ENCODE measurements around the gene RNF38. TPM values are rescaled to one million over a fixed set of nuclear protein-coding genes. Genes with fewer than 3 reads are reported as not detected.

The RNF38 gene
- total RNA-seq, 4 donors from 2014 or later, result 40.7 to 63.1 (median 49.1) TPM

GRCh38 chr9:36358486-36358885, 41.6 kb downstream of the RNF38 start:
- no peak overlapping the region for H3K4me3 ChIP-seq
- intact Hi-C loops (cut with DNase I), result no loop called here
- H3K4me1 ChIP-seq, result no peaks in the 10 kb centered on the region
- DNase-seq (ENCODE audit: extremely low spot score), result no peak
- no peaks in the 10 kb centered on the region for H3K9me3 ChIP-seq
- H3K27ac ChIP-seq (replicated peaks in 1 of 4), result no peak overlapping the region
- peaks cover 7 to 58% (median 32%) of the 10 kb centered on the region in 4 donors for H3K36me3 ChIP-seq
- WGBS, result 86% methylated on average over 5 of the region's 5 CpGs
- H3K27me3 ChIP-seq, result no peaks in the 10 kb centered on the region
- no peak for TF ChIP-seq POLR2AphosphoS5 (IDR thresholded peaks at IDR 0.05)

DNA sequence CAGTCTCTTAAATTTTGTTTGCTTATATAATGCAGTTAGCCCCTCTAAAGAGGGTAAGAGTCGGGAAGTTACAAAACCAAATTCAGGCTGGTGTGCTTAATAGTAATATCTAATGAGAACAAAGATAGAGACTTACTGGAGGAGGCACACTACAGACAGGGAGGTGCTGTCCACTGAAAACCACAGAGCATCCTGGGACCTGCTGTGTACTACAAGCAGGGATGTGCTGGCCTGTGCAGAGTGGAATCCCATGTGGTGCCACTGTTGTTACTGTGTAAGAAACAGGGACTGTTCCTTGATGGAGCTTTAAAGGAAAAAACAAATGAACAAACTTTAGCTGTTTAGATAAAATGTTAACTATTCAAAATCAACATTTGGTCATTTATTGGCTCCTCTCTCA, 42.4 kb downstream of the RNF38 start:
- 88% methylated on average over 1 of the region's 1 CpG for WGBS
- Histone ChIP-seq H3K4me3 (no peak overlapping the region), H3K36me3 (peaks cover 7 to 64% (median 33%) of the 10 kb centered on the region in 4 donors), H3K27me3 (no peaks in the 10 kb centered on the region), H3K9me3 (no peaks in the 10 kb centered on the region), H3K27ac (replicated peaks in 1 of 4) (no peak overlapping the region), H3K4me1 (no peaks in the 10 kb centered on the region)
- no peak for DNase-seq (ENCODE audit: extremely low spot score)
- intact Hi-C loops (cut with DNase I), result no loop called here
- TF ChIP-seq POLR2A (IDR thresholded peaks at IDR 0.05; ENCODE audit: low read depth), result no peak
- no peak for TF ChIP-seq EP300 (IDR thresholded peaks at IDR 0.05)
- no peak for TF ChIP-seq POLR2AphosphoS5 (IDR thresholded peaks at IDR 0.05)
- TF ChIP-seq, protein P1, sequence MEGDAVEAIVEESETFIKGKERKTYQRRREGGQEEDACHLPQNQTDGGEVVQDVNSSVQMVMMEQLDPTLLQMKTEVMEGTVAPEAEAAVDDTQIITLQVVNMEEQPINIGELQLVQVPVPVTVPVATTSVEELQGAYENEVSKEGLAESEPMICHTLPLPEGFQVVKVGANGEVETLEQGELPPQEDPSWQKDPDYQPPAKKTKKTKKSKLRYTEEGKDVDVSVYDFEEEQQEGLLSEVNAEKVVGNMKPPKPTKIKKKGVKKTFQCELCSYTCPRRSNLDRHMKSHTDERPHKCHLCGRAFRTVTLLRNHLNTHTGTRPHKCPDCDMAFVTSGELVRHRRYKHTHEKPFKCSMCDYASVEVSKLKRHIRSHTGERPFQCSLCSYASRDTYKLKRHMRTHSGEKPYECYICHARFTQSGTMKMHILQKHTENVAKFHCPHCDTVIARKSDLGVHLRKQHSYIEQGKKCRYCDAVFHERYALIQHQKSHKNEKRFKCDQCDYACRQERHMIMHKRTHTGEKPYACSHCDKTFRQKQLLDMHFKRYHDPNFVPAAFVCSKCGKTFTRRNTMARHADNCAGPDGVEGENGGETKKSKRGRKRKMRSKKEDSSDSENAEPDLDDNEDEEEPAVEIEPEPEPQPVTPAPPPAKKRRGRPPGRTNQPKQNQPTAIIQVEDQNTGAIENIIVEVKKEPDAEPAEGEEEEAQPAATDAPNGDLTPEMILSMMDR (IDR thresholded peaks at IDR 0.05), result no peak

DNA sequence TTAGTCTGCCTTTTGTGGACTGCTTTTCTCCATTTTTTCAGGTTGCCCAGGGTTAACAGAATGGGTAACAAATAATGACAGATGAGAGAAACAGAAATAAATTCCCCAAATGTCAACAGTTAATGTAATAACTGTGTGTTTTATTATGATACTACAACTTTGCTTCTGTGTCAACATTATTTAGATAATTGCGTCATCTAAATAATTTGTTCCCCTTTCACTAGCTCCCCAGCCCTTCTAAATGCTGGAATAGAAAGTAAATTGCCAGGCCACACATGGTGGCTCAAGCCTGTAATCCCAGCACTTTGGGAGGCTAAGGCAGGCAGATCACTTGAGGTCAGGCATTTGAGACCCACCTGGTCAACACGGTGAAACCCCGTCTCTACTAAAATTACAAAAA, 53.5 kb downstream of the RNF38 start:
- 92% methylated on average over 3 of the region's 3 CpGs for WGBS

DNA sequence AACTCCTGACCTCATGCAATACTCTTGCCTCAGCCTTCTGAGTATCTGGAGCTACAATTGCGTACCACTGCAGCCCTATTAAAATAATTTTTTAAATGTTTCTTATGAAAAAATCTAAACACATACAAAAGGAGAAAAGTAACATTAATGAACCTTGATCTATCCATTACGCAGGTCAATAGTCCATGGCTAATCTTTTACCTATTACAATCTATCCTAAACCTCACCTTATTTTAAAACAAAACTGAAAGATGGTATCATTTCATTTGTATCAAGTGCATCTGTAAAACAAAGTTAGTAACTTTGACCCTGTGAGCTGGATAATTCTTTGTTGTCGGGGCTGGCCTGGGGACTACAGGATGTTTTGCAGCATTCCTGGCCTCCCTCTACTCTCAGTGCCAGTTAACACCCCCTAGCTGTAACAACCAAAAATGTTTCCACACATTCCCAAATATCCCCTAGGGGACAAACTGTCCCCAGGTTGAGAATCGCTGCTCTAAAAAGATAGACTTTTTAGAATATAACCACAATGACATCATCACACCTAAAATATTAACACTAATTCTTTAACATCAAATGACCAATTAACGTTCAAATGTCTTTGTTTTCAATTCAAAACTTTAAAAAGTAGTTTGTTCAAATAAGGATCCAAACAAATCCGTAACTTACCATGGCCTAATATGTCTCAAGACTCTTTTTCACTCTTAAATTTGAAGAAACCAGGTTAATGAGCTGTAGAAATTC, 54.8 kb downstream of the RNF38 start:
- no peak overlapping the region for H3K4me3 ChIP-seq
- TF ChIP-seq POLR2A (IDR thresholded peaks at IDR 0.05; ENCODE audit: low read depth) (no peak), EP300 (IDR thresholded peaks at IDR 0.05) (no peak), POLR2AphosphoS5 (IDR thresholded peaks at IDR 0.05) (no peak)
- TF ChIP-seq, protein P1 (IDR thresholded peaks at IDR 0.05), result no peak
- no peaks in the 10 kb centered on the region for H3K4me1 ChIP-seq
- no peak overlapping the region for H3K27ac ChIP-seq (replicated peaks in 1 of 4)
- peaks cover 13 to 98% (median 71%) of the 10 kb centered on the region in 4 donors for H3K36me3 ChIP-seq
- WGBS, result 89% methylated on average over 6 of the region's 6 CpGs
- no peaks in the 10 kb centered on the region for H3K9me3 ChIP-seq
- no peaks in the 10 kb centered on the region for H3K27me3 ChIP-seq
- DNase-seq (ENCODE audit: extremely low spot score), result no peak
- intact Hi-C loops (cut with DNase I), result no loop called here

More for the DNA sequence above, 53.5 kb downstream of the RNF38 start:
- DNase-seq (ENCODE audit: extremely low spot score), result no peak
- Histone ChIP-seq H3K27me3 (no peaks in the 10 kb centered on the region), H3K36me3 (peaks cover 14 to 98% (median 71%) of the 10 kb centered on the region in 4 donors), H3K4me3 (no peak overlapping the region), H3K9me3 (no peaks in the 10 kb centered on the region), H3K27ac (replicated peaks in 1 of 4) (no peak overlapping the region), H3K4me1 (no peaks in the 10 kb centered on the region)
- no peak for TF ChIP-seq EP300 (IDR thresholded peaks at IDR 0.05)
- TF ChIP-seq POLR2A (IDR thresholded peaks at IDR 0.05; ENCODE audit: low read depth), result no peak
- TF ChIP-seq POLR2AphosphoS5 (IDR thresholded peaks at IDR 0.05), result no peak
- TF ChIP-seq, protein P1 (IDR thresholded peaks at IDR 0.05), result no peak
- intact Hi-C loops (cut with DNase I), result no loop called here

- TF ChIP-seq EP300 (IDR thresholded peaks at IDR 0.05) (no peak), POLR2A (IDR thresholded peaks at IDR 0.05; ENCODE audit: low read depth) (no peak), POLR2AphosphoS5 (IDR thresholded peaks at IDR 0.05) (no peak)
- TF ChIP-seq, protein P1 (IDR thresholded peaks at IDR 0.05), result no peak
- no peaks in the 10 kb centered on the region for H3K27me3 ChIP-seq
- peaks cover 0 to 9% (median 0%) of the 10 kb centered on the region in 4 donors for H3K4me1 ChIP-seq
- DNase-seq (ENCODE audit: extremely low spot score), result no peak
- intact Hi-C loops (cut with DNase I), result no loop called here
- no peaks in the 10 kb centered on the region for H3K9me3 ChIP-seq
- peaks cover 8 to 96% (median 60%) of the 10 kb centered on the region in 4 donors for H3K36me3 ChIP-seq
- whole genome bisulfite sequencing, result 85% methylated on average over 3 of the region's 3 CpGs
- H3K4me3 ChIP-seq, result no peak overlapping the region
- H3K27ac ChIP-seq (replicated peaks in 1 of 4), result no peak overlapping the region
Observed at GRCh38 chr9:36341936-36342577, 58.0 kb downstream of the RNF38 start.
